Endothelial cell of umbilical vein (primary cell): ENCODE measurements around the gene PIWIL4.

Source experiments
- EZH2 ChIP-seq: IDR thresholded peaks from 2 replicates; pipeline ENCODE4 v1.6.1; 2012; ENCODE audit warnings: borderline replicate concordance, low read depth, mild to moderate bottlenecking, moderate library complexity, low read length, inconsistent platforms; ENCODE audit not compliant: severe bottlenecking
- GATA2 ChIP-seq: IDR thresholded peaks from 2 replicates; pipeline ENCODE4 v1.7.0; 2011; ENCODE audit warnings: low read depth, mild to moderate bottlenecking, moderate library complexity, mixed read lengths, low read length; ENCODE audit not compliant: insufficient read length, insufficient read depth
- JUN ChIP-seq: IDR thresholded peaks from 2 replicates; pipeline ENCODE4 v1.6.1; 2011; ENCODE audit warnings: borderline replicate concordance, low read depth; ENCODE audit not compliant: insufficient read length, insufficient read depth
- POLR2A ChIP-seq: IDR thresholded peaks from 2 replicates; pipeline ENCODE4 v1.6.1; 2012; ENCODE audit warnings: low read depth, mild to moderate bottlenecking, control low read depth, low read length
- TF ChIP-seq, protein P1 (sequence below): IDR thresholded peaks from 2 replicates; pipeline ENCODE4 v1.6.1; 2011; ENCODE audit not compliant: insufficient read depth, insufficient read length
- TF ChIP-seq, protein P2 (sequence below), 2 donors: IDR thresholded peaks; 1 replicate in 1 of 2; 2 replicates in 1 of 2; pipeline ENCODE4 v1.5.1; 2011; ENCODE audit warnings: low read length in 2 of 2, mild to moderate bottlenecking in 2 of 2, moderate library complexity in 2 of 2, control low read depth in 1 of 2, inconsistent platforms in 1 of 2, low read depth in 1 of 2; ENCODE audit not compliant: insufficient read depth in 1 of 2; ENCODE audit errors: extremely low read depth in 1 of 2

DNA sequence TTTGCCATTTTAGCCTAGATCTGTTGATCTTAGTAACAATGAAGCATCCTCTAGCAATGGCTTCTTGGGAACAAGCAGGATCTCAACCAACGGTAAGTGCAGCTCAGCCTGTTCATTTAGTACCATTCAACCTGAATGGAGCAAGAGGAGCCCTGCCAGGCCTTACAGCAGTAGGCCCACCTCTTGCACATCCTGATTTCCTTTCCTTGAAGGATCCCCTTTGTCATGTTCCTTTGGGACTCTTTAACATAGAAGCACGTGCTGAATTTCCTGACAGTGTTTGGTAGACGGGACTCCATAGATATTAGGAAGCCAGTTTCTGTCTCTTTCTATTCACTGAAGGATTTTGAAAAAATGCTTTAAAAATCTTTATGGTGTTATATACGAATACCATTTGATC is 1.5 kb downstream of the PIWIL4 start:
- TF ChIP-seq, protein P1, sequence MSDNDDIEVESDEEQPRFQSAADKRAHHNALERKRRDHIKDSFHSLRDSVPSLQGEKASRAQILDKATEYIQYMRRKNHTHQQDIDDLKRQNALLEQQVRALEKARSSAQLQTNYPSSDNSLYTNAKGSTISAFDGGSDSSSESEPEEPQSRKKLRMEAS = no peak
- no peak for TF ChIP-seq GATA2
- TF ChIP-seq EZH2 = no peak
- TF ChIP-seq, protein P2, sequence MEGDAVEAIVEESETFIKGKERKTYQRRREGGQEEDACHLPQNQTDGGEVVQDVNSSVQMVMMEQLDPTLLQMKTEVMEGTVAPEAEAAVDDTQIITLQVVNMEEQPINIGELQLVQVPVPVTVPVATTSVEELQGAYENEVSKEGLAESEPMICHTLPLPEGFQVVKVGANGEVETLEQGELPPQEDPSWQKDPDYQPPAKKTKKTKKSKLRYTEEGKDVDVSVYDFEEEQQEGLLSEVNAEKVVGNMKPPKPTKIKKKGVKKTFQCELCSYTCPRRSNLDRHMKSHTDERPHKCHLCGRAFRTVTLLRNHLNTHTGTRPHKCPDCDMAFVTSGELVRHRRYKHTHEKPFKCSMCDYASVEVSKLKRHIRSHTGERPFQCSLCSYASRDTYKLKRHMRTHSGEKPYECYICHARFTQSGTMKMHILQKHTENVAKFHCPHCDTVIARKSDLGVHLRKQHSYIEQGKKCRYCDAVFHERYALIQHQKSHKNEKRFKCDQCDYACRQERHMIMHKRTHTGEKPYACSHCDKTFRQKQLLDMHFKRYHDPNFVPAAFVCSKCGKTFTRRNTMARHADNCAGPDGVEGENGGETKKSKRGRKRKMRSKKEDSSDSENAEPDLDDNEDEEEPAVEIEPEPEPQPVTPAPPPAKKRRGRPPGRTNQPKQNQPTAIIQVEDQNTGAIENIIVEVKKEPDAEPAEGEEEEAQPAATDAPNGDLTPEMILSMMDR (IDR thresholded peaks at IDR 0.05; ENCODE audit: extremely low read depth in 1 of 2, insufficient read depth in 1 of 2, low read depth in 1 of 2, low read length in 2 of 2) = no peak
- no peak for TF ChIP-seq POLR2A
- TF ChIP-seq JUN = no peak
